Esophagus (tissue), 2 donors: ENCODE results near the gene SLC45A3. TPM values are rescaled to one million over a fixed set of nuclear protein-coding genes. Genes with fewer than 3 reads are reported as not detected.
A peak's percentile ranks its signal among the peaks of the same experiment; 100 is the strongest.
"Not testable (repeated sequence)": the region's sequence is repeated elsewhere in the genome, so short reads cannot be mapped to it uniquely, and the experiment has no call there.

Experiments used
- H3K27ac ChIP-seq, 2 donors: one replicate each; pipeline ENCODE4 v1.5.1; 2013; ENCODE audit warnings: low read depth in 2 of 2, mild to moderate bottlenecking in 2 of 2, inconsistent platforms in 1 of 2, low read length in 1 of 2, moderate library complexity in 1 of 2
- H3K27me3 ChIP-seq, 2 donors: one replicate each; pipeline ENCODE4 v1.6.1; 2013; ENCODE audit warnings: low read length in 2 of 2, control low read depth in 1 of 2, mild to moderate bottlenecking in 1 of 2; ENCODE audit not compliant: insufficient read depth in 2 of 2, control insufficient read depth in 1 of 2
- H3K36me3 ChIP-seq, 2 donors: one replicate each; pipeline ENCODE4 v1.6.1; 2013; ENCODE audit warnings: low read length in 1 of 2; ENCODE audit not compliant: control insufficient read depth in 2 of 2, insufficient read depth in 2 of 2
- H3K4me1 ChIP-seq, 2 donors: one replicate each; pipeline ENCODE4 v1.6.1; 2013; ENCODE audit warnings: low read length in 1 of 2; ENCODE audit not compliant: control insufficient read depth in 2 of 2, insufficient read depth in 2 of 2
- H3K4me3 ChIP-seq, 2 donors: one replicate each; pipeline ENCODE4 v1.5.1; 2013; ENCODE audit warnings: low read length in 2 of 2, mild to moderate bottlenecking in 2 of 2, low read depth in 1 of 2, moderate library complexity in 1 of 2
- H3K9me3 ChIP-seq, 2 donors: one replicate each; pipeline ENCODE4 v1.6.1; 2013; ENCODE audit warnings: mild to moderate bottlenecking in 2 of 2, low read depth in 1 of 2, low read length in 1 of 2, moderate library complexity in 1 of 2; ENCODE audit not compliant: control insufficient read depth in 2 of 2, insufficient read depth in 1 of 2
- WGBS, 2 donors: extraction: QIAGEN DNeasy Blood & Tissue Kit; methylation state at CpG; one replicate each; pipeline ENCODE4 v1.1.7; 2013; 5-methylcytosine and 5-hydroxymethylcytosine counted together
- polyA plus RNA-seq, 2 donors: library from polyadenylated mRNA; stranded (reverse); fragments of 200-250 nt; gene quantifications; one replicate each; pipeline ENCODE4 v1.2.3, GENCODE V29; 2013
- donor health status: healthy with polysubstance abuse.
- donor health status: Bipolar disorder and iron deficiency.

Gene SLC45A3, protein sequence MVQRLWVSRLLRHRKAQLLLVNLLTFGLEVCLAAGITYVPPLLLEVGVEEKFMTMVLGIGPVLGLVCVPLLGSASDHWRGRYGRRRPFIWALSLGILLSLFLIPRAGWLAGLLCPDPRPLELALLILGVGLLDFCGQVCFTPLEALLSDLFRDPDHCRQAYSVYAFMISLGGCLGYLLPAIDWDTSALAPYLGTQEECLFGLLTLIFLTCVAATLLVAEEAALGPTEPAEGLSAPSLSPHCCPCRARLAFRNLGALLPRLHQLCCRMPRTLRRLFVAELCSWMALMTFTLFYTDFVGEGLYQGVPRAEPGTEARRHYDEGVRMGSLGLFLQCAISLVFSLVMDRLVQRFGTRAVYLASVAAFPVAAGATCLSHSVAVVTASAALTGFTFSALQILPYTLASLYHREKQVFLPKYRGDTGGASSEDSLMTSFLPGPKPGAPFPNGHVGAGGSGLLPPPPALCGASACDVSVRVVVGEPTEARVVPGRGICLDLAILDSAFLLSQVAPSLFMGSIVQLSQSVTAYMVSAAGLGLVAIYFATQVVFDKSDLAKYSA
- polyA plus RNA-seq = 1 to 10 TPM in 1 of 2 donors, under 1 TPM in 1; 0.88 to 1.1 TPM

- peak within 1 kb of the TSS; percentile 0 to 65 for H3K27ac ChIP-seq
- no peaks in the 10 kb centered on the region for H3K36me3 ChIP-seq
- H3K4me3 ChIP-seq = peak within 1 kb of the TSS; percentile 69 to 74
- WGBS, 2 donors = 1% methylated on average over 51 to 86 of the region's 86 CpGs
- no peaks in the 10 kb centered on the region for H3K9me3 ChIP-seq
- H3K27me3 ChIP-seq = no peaks in the 10 kb centered on the region
- H3K4me1 ChIP-seq = peaks cover 7 to 13% of the 10 kb centered on the region in 2 donors
Observed at GRCh38 chr1:205680073-205680851, at the start of gene SLC45A3. SLC45A3 (minus strand) TSS chr1:205680509; CDS start chr1:205664656, 15,853 bp downstream.

DNA sequence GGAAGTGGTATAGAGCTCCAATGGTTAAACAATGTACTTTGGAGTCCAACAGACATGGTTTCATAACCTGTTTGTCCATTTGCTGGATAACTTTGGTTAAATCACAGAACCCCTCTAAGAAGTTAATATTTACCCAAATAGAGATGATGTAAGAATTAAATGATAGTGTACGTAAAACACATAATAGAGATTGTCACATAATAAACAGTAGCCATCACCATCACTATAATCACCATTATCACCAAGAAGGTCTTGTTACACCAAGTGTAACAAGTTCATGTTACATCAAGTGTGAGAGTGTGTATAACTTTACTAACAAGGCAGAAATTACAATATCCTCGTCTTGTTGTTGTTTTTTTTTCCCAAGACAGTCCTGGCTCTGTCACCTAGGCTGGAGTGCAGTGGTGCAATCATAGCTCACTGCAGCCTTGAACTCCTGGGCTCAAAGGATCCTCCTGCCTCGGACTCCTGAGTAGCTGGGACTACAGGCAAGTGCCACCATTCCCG is 46.4 kb upstream of the SLC45A3 start:
- no peaks in the 10 kb centered on the region for H3K4me1 ChIP-seq
- no peak overlapping the region for H3K27ac ChIP-seq
- peaks cover 0 to 4% of the 10 kb centered on the region in 2 donors for H3K36me3 ChIP-seq
- WGBS, 2 donors = 82 to 85% methylated on average over 4 of the region's 4 CpGs
- H3K27me3 ChIP-seq = no peaks in the 10 kb centered on the region
- H3K9me3 ChIP-seq = no peaks in the 10 kb centered on the region
- no peak overlapping the region for H3K4me3 ChIP-seq

DNA sequence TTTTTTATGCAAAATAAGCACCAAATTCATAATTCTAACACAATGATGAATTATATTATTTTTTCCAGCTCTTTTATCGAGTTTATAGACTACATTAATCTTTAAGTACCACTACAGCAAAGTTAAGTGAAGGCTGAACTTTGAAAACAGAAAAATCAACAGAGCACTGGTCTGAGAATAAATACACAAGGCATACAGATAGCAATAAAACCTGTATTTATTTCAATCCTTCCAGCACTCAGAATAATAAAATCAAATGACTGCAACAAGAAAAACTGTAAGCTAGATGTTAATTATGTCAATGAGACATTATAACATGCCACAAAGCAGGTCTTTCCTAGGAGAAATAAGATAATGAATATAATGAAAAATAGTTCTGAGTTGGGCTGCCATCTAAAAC is 45.2 kb upstream of the SLC45A3 start:
- Histone ChIP-seq H3K27ac (no peak overlapping the region), H3K27me3 (no peaks in the 10 kb centered on the region), H3K4me1 (no peaks in the 10 kb centered on the region), H3K9me3 (no peaks in the 10 kb centered on the region), H3K36me3 (peaks cover 0 to 4% of the 10 kb centered on the region in 2 donors), H3K4me3 (no peak overlapping the region)
- 73 to 93% methylated on average over 1 of the region's 1 CpG for WGBS, 2 donors

DNA sequence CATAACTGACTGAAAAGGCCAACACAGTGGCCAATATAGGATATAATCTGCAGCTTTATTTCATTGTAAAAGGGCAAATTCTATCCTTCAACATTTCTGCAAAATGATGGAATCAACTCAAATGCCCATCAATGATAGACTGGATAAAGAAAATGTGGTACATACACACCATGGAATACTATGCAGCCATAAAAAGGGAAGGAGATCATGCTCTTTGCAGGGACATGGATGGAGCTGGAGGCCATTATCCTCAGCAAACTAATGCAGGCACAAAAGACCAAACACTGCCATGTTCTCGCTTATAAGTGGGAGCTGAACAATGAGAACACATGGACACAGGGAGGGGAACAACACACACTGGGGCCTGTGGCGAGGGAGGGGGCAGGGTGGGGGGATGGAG is 40.4 kb upstream of the SLC45A3 start:
- H3K36me3 ChIP-seq, H3K4me3 ChIP-seq: not testable (repeated sequence)

GRCh38 chr1:205719762-205720161 is 39.5 kb upstream of the SLC45A3 start:
- Histone ChIP-seq H3K27ac (no peak overlapping the region), H3K4me3 (no peak overlapping the region), H3K9me3 (no peaks in the 10 kb centered on the region), H3K4me1 (no peaks in the 10 kb centered on the region), H3K36me3 (peaks cover 0 to 10% of the 10 kb centered on the region in 2 donors), H3K27me3 (no peaks in the 10 kb centered on the region)

More for the DNA sequence above, 40.4 kb upstream of the SLC45A3 start:
- H3K9me3 ChIP-seq, H3K4me1 ChIP-seq, H3K27me3 ChIP-seq, H3K27ac ChIP-seq: not testable (repeated sequence)
- 91 to 97% methylated on average over 2 of the region's 2 CpGs for WGBS, 2 donors

DNA sequence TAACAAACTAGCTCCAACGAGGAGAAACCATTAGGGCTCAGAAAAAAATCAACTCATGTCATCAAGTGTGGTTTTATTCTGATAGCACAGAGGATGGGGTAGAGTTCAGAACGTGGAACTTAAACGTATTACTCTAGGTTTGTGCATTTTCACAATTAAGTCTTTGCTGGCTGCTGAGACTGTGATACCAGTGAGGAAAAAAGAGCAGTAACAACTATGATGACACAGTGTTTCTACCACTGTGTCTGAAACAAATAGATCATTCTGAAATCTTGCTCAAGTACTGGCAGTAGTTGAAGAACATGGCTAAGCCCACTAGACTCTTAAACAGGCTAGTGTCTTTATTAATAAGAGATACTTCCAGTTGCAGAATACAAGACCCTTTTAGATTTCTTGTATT is 38.7 kb upstream of the SLC45A3 start:
- Histone ChIP-seq H3K9me3 (no peaks in the 10 kb centered on the region), H3K36me3 (peaks cover 0 to 10% of the 10 kb centered on the region in 2 donors)
- WGBS, 2 donors = 68 to 74% methylated on average over 3 of the region's 3 CpGs

GRCh38 chr1:205716371-205717132 is 36.2 kb upstream of the SLC45A3 start:
- Histone ChIP-seq H3K27ac (no peak overlapping the region), H3K9me3 (no peaks in the 10 kb centered on the region), H3K4me3 (no peak overlapping the region), H3K36me3 (peaks cover 0 to 10% of the 10 kb centered on the region in 2 donors), H3K4me1 (no peaks in the 10 kb centered on the region), H3K27me3 (no peaks in the 10 kb centered on the region)
- 83 to 91% methylated on average over 7 of the region's 7 CpGs for WGBS, 2 donors

More for the DNA sequence above, 38.7 kb upstream of the SLC45A3 start:
- Histone ChIP-seq H3K27me3 (no peaks in the 10 kb centered on the region), H3K4me1 (no peaks in the 10 kb centered on the region), H3K4me3 (no peak overlapping the region), H3K27ac (no peak overlapping the region)

DNA sequence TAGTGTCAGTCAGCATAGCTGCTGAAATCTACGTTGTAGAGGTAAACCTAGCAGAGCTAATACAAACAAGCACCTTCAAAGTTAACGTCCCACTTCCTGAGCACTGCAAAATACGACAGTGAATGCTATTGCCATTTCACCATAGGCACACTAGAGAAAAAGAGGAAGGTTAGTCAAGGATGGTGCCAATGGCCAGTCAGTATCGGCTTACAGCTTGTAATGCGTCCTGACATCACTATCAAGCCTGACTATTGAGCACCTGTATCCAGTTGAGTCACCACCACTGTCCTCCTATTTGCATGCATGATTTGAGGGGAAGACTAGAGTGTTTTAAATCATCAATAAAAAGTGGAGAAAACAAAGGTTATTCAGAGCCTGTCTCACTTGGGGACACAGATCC is 35.3 kb upstream of the SLC45A3 start:
- Histone ChIP-seq H3K9me3 (no peaks in the 10 kb centered on the region), H3K36me3 (peaks cover 0 to 10% of the 10 kb centered on the region in 2 donors), H3K4me1 (no peaks in the 10 kb centered on the region), H3K27ac (no peak overlapping the region), H3K27me3 (no peaks in the 10 kb centered on the region), H3K4me3 (no peak overlapping the region)
- 78 to 81% methylated on average over 5 of the region's 5 CpGs for WGBS, 2 donors

- no peaks in the 10 kb centered on the region for H3K9me3 ChIP-seq
- no peak overlapping the region for H3K4me3 ChIP-seq
- WGBS, 2 donors = 83 to 86% methylated on average over 4 of the region's 4 CpGs
- H3K4me1 ChIP-seq = no peaks in the 10 kb centered on the region
- no peaks in the 10 kb centered on the region for H3K27me3 ChIP-seq
- H3K27ac ChIP-seq = no peak overlapping the region
- H3K36me3 ChIP-seq = peaks cover 0 to 7% of the 10 kb centered on the region in 2 donors
Observed at GRCh38 chr1:205714906-205715246, 34.6 kb upstream of the SLC45A3 start.
